Breast epithelium (tissue), 3 donors: ENCODE data around the gene ACIN1.

Source experiments
- CTCF ChIP-seq, 3 donors: fragments of 450-650 bp; IDR thresholded peaks; one replicate each; pipeline ENCODE4 v1.5.1; 2016 to 2017; ENCODE audit warnings: antibody characterized with exemption in 3 of 3, mild to moderate bottlenecking in 3 of 3, moderate library complexity in 3 of 3
- POLR2A ChIP-seq: fragments of 450-650 bp; IDR thresholded peaks from one replicate; pipeline ENCODE4 v1.6.1; 2016; ENCODE audit warnings: antibody characterized with exemption, mild to moderate bottlenecking, moderate library complexity
- POLR2AphosphoS5 ChIP-seq, 3 donors: sonication (generic); formaldehyde crosslinking; IDR thresholded peaks; one replicate each; pipeline ENCODE4 v1.6.1; 2017; ENCODE audit warnings: antibody characterized with exemption in 3 of 3

- TF ChIP-seq CTCF (IDR thresholded peaks at IDR 0.05): no peak
- no peak for TF ChIP-seq POLR2A
- no peak for TF ChIP-seq POLR2AphosphoS5 (IDR thresholded peaks at IDR 0.05)
These were observed 53.2 kb downstream of the ACIN1 start for GRCh38 chr14:23041729-23042128.
